ENCODE measurements around the gene WDR64. TPM values are rescaled to one million over a fixed set of nuclear protein-coding genes. Genes with fewer than 3 reads are reported as not detected.

The WDR64 gene
- total and polyA plus RNA-seq, 5 donors = 0.29 to 0.54 TPM; not detected in 3

DNA sequence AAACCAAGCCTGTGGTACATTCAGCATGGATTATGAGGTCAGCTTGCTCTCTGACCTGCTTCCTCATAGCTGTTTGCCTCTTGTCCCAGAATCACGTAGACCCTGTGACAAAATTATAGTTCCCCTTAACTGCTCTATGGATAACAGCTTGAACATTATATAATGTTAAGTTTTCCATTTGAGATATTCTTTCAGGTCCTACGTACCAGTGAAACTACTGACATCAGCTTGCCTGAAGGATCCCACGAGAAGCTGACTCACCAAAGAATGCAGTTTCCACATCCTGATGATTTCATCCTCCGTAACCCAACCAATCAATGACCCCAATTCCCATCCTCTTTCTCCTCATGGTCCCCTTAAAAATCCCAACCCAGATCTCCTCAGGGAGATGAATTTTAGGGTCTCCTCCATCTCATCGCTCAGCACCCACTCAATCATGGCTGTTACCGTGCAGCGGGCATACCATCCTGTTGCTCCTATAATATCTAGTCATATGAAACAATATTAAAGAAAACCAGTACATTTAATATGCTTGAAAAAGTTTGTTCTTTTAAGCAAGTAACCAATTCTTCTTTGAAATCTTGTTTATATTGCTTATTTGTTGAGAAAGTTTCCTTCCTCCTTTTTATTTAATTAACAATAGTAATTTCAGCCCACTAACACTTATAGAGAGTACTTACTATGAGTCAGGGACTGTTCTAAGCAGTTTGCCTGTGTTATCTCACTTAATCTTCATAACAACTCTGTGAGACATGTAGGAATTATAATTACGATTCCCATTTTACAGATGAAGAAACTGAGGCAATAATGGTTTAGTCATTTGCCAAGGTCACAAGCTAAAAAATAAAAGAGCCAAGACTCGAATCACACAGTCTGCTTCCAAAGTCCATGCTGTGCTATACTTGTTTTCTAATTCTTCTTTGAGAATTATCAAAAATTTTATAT lies 39.3 kb upstream of the WDR64 start:
- 72% methylated on average over 9 of the region's 9 CpGs for WGBS
- no peak overlapping the region for H3K4me3 ChIP-seq (ENCODE audit: low read length)
- intact Hi-C loops (cut with DNase I) = loop anchor here in 3 of 4 donors (10.0 kb wide), 4 partner anchors 78 to 392 kb away; partner anchors contain the start of gene KMO (in 1 of the 3)
- no peaks in the 10 kb centered on the region for H3K27me3 ChIP-seq (ENCODE audit: control insufficient read depth, insufficient read depth)
- H3K27ac ChIP-seq (ENCODE audit: low read length) = no peak overlapping the region
- DNase-seq (no peak), ATAC-seq (no peak)
- H3K9me3 ChIP-seq (ENCODE audit: control insufficient read depth, low read length) = no peaks in the 10 kb centered on the region
- no peaks in the 10 kb centered on the region for H3K4me1 ChIP-seq (ENCODE audit: control insufficient read depth, insufficient read depth, low read length)

DNA sequence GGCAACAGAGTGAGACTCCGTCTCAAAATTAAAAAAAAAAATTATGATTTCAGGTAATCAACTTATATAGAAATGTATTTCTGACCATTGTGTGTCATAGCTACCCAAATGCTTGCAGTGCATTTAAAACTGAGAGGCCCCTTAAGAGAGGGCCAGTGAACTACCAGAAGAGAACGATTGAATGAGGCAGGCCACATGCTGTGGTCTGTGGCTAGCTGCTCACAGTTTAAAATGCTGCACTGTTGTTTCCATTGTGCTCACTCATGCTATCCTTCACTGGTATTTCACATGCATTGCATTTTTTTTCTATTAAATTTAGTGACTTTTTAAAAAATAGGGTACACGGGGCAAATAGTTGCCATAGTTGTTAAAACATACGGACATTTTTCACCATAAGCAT lies 37.9 kb upstream of the WDR64 start:
- intact Hi-C loops (cut with DNase I) = loop anchor here in 3 of 4 donors (10.0 kb wide), 4 partner anchors 79 to 391 kb away; partner anchors contain the start of gene KMO (in 1 of the 3)
- Histone ChIP-seq H3K27me3 (ENCODE audit: control insufficient read depth, insufficient read depth) (no peaks in the 10 kb centered on the region), H3K9me3 (ENCODE audit: control insufficient read depth, low read length) (no peaks in the 10 kb centered on the region), H3K27ac (ENCODE audit: low read length) (no peak overlapping the region), H3K4me1 (ENCODE audit: control insufficient read depth, insufficient read depth, low read length) (no peaks in the 10 kb centered on the region), H3K4me3 (ENCODE audit: low read length) (no peak overlapping the region)
- WGBS = 92% methylated on average over 4 of the region's 4 CpGs
- DNase-seq (no peak), ATAC-seq (no peak)

DNA sequence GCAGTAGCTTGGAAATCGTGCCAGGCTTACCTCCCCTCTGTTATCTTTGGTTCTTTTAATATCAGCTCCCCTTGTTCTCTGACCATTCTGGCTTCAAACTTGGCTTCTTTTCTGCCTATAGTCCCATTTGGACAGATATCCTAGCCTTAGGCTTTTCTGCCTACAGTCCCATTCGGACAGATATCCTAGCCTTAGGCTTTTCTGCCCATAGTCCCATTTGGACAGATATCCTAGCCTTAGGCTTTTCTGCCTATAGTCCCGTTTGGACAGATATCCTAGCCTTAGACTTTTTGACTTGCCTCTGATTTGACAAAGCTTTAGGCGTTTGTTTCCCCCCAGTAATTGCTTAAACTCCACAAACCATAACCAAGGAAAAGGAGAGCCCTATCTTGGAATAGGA lies 37.5 kb upstream of the WDR64 start:
- ATAC-seq (no peak), DNase-seq (no peak)
- H3K4me1 ChIP-seq (ENCODE audit: control insufficient read depth, insufficient read depth, low read length) = no peaks in the 10 kb centered on the region
- no peaks in the 10 kb centered on the region for H3K27me3 ChIP-seq (ENCODE audit: control insufficient read depth, insufficient read depth)
- intact Hi-C loops (cut with DNase I) = loop anchor here in 3 of 4 donors (10.0 kb wide), 4 partner anchors 80 to 390 kb away; partner anchors contain the start of gene KMO (in 1 of the 3)
- no peak overlapping the region for H3K27ac ChIP-seq (ENCODE audit: low read length)
- H3K9me3 ChIP-seq (ENCODE audit: control insufficient read depth, low read length) = no peaks in the 10 kb centered on the region
- H3K4me3 ChIP-seq (ENCODE audit: low read length) = no peak overlapping the region
- 80% methylated on average over 4 of the region's 4 CpGs for WGBS

- ATAC-seq (no peak), DNase-seq (no peak)
- no peak overlapping the region for H3K27ac ChIP-seq (ENCODE audit: low read length)
- intact Hi-C loops (cut with DNase I) = loop anchor here in 3 of 4 donors (10.0 kb wide), 4 partner anchors 81 to 389 kb away; partner anchors contain the start of gene KMO (in 1 of the 3)
- H3K9me3 ChIP-seq (ENCODE audit: control insufficient read depth, low read length) = no peaks in the 10 kb centered on the region
- H3K27me3 ChIP-seq (ENCODE audit: control insufficient read depth, insufficient read depth) = no peaks in the 10 kb centered on the region
- H3K4me3 ChIP-seq (ENCODE audit: low read length) = no peak overlapping the region
- 89% methylated on average over 8 of the region's 8 CpGs for WGBS
- no peaks in the 10 kb centered on the region for H3K4me1 ChIP-seq (ENCODE audit: control insufficient read depth, insufficient read depth, low read length)
Observed at GRCh38 chr1:241615043-241615974, 36.8 kb upstream of the WDR64 start.

DNA sequence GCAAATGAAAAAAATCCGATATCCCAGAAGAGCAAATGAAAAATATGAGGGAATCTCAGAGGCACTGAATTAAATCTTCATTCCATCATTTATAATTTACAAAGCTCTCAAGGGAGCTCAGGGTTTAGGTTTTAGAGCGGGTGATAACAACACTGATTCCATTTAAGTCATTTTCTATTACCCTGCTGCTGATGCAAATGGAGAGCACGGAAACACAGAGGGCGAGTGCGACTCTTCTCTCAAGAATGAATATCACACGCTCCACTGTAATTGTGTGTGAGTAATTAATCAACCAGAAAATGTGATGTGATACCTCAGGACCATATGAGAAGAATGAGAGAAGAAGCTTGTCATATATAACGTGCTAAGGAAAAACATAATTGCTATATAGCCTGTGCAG lies 34.7 kb upstream of the WDR64 start:
- Histone ChIP-seq H3K4me1 (ENCODE audit: control insufficient read depth, insufficient read depth, low read length) (peaks cover 1% of the 10 kb centered on the region), H3K4me3 (ENCODE audit: low read length) (no peak overlapping the region), H3K27ac (ENCODE audit: low read length) (no peak overlapping the region), H3K9me3 (ENCODE audit: control insufficient read depth, low read length) (no peaks in the 10 kb centered on the region), H3K27me3 (ENCODE audit: control insufficient read depth, insufficient read depth) (no peaks in the 10 kb centered on the region)
- no peak for ATAC-seq
- WGBS = 97% methylated on average over 7 of the region's 7 CpGs
- DNase-seq = no peak
- intact Hi-C loops (cut with DNase I) = loop anchor here in 3 of 4 donors (10.0 kb wide), 4 partner anchors 83 to 387 kb away; partner anchors contain the start of gene KMO (in 1 of the 3)

DNA sequence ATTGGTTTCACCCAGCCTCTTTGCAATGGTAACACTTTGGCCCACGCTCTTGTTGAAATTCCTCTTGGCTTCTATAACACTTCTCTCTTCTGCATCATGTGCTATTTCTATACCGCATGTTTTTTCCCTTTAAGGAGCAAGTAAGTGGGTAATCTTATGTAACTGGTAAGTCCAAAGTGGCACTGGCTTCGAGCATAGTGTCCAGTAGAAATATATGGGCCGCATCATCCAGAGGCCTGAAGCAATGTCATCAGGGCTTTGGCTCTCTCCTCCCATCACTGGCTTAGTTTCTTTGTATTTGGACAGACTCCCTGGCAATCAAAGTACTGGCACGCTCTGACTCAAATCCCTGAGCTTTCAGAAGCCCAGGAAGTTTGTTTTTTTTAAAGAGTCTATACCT lies 29.4 kb upstream of the WDR64 start:
- no peaks in the 10 kb centered on the region for H3K27me3 ChIP-seq (ENCODE audit: control insufficient read depth, insufficient read depth)
- DNase-seq (no peak), ATAC-seq (peak; percentile 35 to 77)
- no peak overlapping the region for H3K27ac ChIP-seq (ENCODE audit: low read length)
- H3K4me1 ChIP-seq (ENCODE audit: control insufficient read depth, insufficient read depth, low read length) = peaks cover 1% of the 10 kb centered on the region
- 70% methylated on average over 5 of the region's 5 CpGs for WGBS
- intact Hi-C loops (cut with DNase I) = loop anchor here in 1 of 4 donors (10.0 kb wide), 1 partner anchor 88 kb away; the partner anchor contains the start of gene KMO
- H3K9me3 ChIP-seq (ENCODE audit: control insufficient read depth, low read length) = no peaks in the 10 kb centered on the region
- no peak overlapping the region for H3K4me3 ChIP-seq (ENCODE audit: low read length)

DNA sequence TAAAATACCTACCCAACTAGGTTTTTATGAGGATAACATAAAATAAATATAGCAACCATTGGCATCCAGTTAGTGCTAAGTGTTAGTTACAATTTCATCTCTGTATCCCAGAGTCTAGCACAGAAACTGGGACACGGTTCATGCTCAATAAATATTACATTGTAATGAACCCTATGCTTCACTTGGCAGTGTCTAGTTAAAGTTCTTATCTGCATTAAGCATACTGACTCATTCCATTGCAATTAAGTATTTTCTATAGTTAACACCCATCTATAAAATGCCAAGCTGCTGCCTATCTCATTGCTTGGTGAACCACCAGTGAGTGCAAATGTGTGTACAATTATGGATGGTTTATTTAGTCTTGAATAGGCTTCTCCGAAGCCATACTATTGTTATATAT lies 27.1 kb upstream of the WDR64 start:
- Histone ChIP-seq H3K27ac (ENCODE audit: low read length) (no peak overlapping the region), H3K4me1 (ENCODE audit: control insufficient read depth, insufficient read depth, low read length) (peaks cover 1% of the 10 kb centered on the region), H3K27me3 (ENCODE audit: control insufficient read depth, insufficient read depth) (no peaks in the 10 kb centered on the region), H3K9me3 (ENCODE audit: control insufficient read depth, low read length) (no peaks in the 10 kb centered on the region), H3K4me3 (ENCODE audit: low read length) (no peak overlapping the region)
- WGBS = 81% methylated on average over 2 of the region's 2 CpGs
- DNase-seq (no peak), ATAC-seq (no peak)
- intact Hi-C loops (cut with DNase I) = loop anchor here in 1 of 4 donors (10.0 kb wide), 1 partner anchor 90 kb away; the partner anchor contains the start of gene KMO

GRCh38 chr1:241627453-241628259 lies 24.4 kb upstream of the WDR64 start:
- no peaks in the 10 kb centered on the region for H3K4me1 ChIP-seq (ENCODE audit: control insufficient read depth, insufficient read depth, low read length)
- no peak overlapping the region for H3K4me3 ChIP-seq (ENCODE audit: low read length)
- intact Hi-C loops (cut with DNase I) = loop anchor here in 1 of 4 donors (10.0 kb wide), 1 partner anchor 93 kb away; the partner anchor contains the start of gene KMO
- ATAC-seq = peak in 1 of 2 donors; percentile 33
- WGBS = 35% methylated on average over 9 of the region's 9 CpGs
- H3K27me3 ChIP-seq (ENCODE audit: control insufficient read depth, insufficient read depth) = no peaks in the 10 kb centered on the region
- DNase-seq = no peak
- H3K9me3 ChIP-seq (ENCODE audit: control insufficient read depth, low read length) = no peaks in the 10 kb centered on the region
- H3K27ac ChIP-seq (ENCODE audit: low read length) = no peak overlapping the region

- H3K4me1 ChIP-seq (ENCODE audit: control insufficient read depth, insufficient read depth, low read length) = no peaks in the 10 kb centered on the region
- intact Hi-C loops (cut with DNase I) = no loop called here
- ATAC-seq = no peak
- no peak for DNase-seq
- no peaks in the 10 kb centered on the region for H3K27me3 ChIP-seq (ENCODE audit: control insufficient read depth, insufficient read depth)
- no peaks in the 10 kb centered on the region for H3K9me3 ChIP-seq (ENCODE audit: control insufficient read depth, low read length)
- H3K27ac ChIP-seq (ENCODE audit: low read length) = no peak overlapping the region
- H3K4me3 ChIP-seq (ENCODE audit: low read length) = no peak overlapping the region
Observed at GRCh38 chr1:241630005-241630404, 22.1 kb upstream of the WDR64 start.

GRCh38 chr1:241630476-241630875 lies 21.6 kb upstream of the WDR64 start:
- ATAC-seq (no peak), DNase-seq (no peak)
- Histone ChIP-seq H3K4me1 (ENCODE audit: control insufficient read depth, insufficient read depth, low read length) (no peaks in the 10 kb centered on the region), H3K4me3 (ENCODE audit: low read length) (no peak overlapping the region), H3K27me3 (ENCODE audit: control insufficient read depth, insufficient read depth) (no peaks in the 10 kb centered on the region), H3K9me3 (ENCODE audit: control insufficient read depth, low read length) (no peaks in the 10 kb centered on the region), H3K27ac (ENCODE audit: low read length) (no peak overlapping the region)
- intact Hi-C loops (cut with DNase I) = no loop called here
- WGBS = 94% methylated on average over 1 of the region's 1 CpG

All from right cardiac atrium (tissue), 5 donors.